Activated CD4-positive, alpha-beta T cell treated with anti-CD3 and anti-CD28 coated beads, Interleukin-2, Interleukin-4, amounts not matched to agents 100 ng/mL and 50 ng/mL, durations not matched to agents 16 hours and 8 hours (primary cell): ENCODE results near the gene PTPRU.
A peak's percentile ranks its signal among the peaks of the same experiment; 100 is the strongest.

Experiments
- DNase-seq: peaks from one replicate; pipeline ENCODE4 v3.0.0-alpha.2; 2020; ENCODE audit warnings: low spot score

Gene PTPRU

DNA sequence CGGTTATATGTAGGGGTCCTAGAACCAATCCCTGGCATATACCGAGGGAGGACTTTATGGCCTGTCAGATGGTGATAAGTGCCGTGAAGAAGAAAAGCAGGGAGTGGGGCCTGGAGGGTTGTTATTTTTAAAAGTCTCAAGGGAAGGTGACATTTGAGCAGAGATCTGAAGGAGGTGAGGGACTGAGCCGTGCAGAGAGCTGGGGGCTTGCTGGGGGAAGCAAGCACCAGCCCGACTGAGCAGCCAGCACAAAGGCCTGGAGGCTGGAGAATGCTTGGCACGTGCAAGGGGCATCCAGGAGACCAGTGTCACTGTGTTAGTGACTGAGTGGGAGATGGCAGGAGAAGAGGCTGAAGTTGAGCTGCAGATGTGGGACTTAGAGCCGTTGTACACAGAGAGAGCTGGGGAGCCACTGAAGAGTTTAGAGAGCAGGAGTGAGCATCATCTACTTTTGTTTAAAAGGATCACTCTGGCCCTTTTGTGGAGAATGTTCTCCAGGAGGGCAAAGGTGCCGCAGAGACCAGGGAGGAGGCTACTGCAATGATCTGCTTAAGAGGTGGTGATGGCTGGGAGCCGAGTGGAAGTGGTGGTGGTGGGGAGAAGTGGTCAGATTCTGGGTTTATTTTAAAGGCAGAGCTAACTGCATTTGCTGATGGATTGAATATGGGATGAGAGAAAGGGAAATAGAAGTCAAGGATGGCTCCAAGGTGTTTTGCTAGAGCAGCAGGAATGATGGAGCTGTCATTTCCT is 31.2 kb downstream of the PTPRU start:
- DNase-seq = no peak

DNA sequence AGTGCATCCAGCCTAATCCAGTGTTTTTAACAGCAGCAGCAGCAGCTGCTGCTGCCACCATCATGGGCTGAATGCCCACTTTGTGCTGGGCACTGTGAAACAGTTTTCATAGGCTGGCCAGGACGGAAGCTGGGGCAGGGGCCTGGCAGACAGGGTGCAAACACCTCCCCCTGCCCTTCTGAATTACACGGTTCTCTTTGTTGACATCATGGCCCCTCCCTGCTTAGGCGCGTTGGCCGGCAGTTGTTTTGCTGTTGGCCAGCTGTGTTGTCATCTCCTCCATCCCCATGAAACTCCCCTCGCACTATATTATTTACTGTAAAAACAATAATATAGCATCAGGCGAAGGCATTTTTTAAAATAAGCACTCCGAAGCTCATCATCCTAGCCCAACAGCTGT is 33.1 kb downstream of the PTPRU start:
- DNase-seq = no peak

DNA sequence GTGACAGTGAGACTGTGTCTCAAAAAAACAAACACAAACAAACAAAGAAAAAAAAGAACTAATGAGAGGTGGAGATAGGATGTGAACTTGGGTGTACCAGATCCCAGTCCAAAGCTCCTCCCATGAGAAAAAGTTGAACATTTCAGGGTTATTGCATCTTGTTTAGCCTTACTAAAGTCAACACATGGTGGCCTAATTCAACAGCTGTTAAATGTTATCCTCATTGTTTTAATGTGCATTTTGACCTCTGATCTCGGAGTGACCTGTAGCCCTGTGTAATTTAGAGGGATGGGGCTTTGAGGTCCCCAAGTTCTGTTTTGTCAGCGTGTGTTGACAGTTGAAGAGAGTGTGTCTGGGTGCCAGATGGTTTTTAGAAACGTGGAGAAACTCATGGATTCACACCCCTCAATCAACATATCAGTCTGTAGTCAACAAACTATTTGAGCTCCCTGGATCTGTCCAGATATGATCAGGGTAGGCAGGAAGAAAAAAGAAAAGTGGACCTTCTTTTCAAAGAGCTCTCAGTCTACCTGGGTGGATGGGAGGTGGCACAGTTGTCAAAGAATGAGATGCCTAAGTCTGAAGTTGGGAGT is 34.7 kb downstream of the PTPRU start:
- no peak for DNase-seq

DNA sequence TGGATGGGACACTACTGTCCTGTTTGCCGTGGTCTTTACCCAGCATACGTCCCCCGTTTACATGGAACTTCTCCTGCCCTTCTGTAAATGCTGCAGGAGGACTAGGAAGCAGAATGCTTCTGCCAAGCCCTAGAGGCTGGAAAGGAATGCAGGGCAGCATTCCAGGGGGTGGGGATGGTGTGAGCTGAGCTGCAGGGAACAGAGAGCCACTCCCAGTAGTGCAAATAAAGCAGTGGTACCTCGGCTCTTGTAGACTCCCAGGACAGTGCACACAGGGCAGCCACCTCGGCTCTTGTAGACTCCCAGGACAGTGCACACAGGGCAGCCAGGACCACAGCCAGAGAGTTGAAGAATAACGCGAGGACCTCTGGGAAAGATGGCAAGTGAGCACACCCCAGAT is 35.4 kb downstream of the PTPRU start:
- DNase-seq = no peak

DNA sequence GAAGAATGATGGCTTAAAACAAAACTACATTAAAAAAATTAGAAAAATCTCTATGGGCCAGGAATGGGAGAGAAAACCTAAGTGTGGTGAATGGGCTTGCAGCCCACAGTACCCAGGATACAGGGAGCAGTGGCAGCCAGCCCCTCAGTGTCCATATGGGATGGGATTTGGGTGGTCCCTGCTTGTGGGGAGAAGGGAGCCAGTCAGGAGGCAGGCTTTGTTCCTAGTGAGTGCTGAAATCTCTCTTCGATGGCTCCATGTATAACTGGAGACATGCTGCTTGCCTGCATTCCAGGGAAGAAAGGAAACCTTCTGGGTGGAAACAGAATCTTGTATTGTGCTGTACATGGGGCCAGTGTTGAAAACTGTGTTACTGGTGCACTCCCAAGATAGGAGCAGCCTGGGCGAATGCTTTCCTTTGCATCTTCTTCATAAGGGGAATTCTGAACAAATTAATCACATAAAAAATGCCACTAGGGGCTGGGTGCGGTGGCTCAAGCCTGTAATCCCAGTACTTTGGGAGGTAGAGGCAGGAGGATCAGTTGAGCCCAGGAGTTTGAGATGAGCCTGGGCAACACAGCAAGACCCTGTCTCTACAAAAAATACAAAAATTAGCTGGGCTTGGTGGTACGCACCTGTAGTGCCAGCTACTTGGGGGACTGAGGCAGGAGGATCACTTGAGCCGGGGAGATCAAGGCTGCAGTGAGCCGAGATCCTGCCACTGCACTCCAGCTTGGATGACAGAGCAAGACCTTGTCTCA is 36.0 kb downstream of the PTPRU start:
- DNase-seq = no peak

DNA sequence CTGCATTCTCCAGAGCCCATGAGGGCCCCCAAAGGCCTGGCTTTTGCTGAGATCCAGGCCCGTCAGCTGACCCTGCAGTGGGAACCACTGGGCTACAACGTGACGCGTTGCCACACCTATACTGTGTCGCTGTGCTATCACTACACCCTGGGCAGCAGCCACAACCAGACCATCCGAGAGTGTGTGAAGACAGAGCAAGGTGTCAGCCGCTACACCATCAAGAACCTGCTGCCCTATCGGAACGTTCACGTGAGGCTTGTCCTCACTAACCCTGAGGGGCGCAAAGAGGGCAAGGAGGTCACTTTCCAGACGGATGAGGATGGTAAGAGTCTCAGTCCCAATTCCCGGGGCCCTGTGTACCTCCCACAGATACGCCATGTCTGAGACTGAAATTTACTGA is 39.1 kb downstream of the PTPRU start:
- no peak for DNase-seq

DNA sequence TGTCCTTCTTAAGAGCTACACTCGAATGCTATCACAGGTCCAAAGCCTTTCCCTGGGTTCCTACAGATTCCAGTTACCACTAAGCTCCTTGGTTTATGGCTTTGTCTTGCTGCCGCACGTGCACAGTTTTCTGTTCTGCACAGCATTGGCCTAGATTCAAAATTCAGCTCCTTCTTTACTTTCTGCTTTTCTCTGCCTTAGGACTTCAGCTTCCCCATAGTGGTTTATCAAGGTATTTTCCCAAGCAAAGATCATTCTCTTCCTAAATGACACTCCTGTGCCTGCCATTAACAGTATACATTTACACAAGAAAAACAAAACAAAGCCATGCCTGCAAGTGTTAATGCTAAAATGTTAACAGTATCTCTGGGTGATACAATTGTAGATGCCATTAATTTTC is 41.8 kb downstream of the PTPRU start:
- no peak for DNase-seq

DNA sequence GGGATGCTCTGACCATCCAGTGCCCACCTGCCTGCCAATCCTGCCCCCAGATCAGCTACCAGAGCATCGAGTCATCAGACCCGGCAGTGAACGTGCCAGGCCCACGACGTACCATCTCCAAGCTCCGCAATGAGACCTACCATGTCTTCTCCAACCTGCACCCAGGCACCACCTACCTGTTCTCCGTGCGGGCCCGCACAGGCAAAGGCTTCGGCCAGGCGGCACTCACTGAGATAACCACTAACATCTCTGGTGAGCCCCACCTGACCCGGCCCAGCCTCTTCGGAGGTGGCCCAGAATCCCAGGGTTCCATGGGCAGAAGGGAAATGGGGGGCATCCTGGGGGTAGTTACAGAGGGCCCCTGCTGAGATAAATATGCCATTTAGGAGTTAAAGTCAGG is 43.1 kb downstream of the PTPRU start:
- no peak for DNase-seq

DNA sequence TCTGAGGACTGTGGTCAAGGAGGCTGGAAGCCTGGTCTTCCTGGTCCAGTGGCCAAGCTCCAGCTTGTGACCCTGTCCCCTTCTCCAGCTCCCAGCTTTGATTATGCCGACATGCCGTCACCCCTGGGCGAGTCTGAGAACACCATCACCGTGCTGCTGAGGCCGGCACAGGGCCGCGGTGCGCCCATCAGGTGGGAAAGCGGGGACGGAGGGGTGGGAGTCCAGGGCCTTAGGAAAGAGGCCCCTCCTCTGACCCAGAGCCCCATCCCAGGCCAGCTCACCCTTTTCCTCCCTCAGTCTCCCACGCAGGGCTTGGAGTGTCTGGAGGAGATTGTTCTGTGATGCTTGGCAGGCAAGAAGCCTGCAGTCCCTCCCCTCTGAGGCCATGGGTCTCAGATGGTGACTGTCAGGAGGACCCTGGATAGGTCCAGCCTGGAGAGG is 43.6 kb downstream of the PTPRU start:
- DNase-seq = no peak

DNA sequence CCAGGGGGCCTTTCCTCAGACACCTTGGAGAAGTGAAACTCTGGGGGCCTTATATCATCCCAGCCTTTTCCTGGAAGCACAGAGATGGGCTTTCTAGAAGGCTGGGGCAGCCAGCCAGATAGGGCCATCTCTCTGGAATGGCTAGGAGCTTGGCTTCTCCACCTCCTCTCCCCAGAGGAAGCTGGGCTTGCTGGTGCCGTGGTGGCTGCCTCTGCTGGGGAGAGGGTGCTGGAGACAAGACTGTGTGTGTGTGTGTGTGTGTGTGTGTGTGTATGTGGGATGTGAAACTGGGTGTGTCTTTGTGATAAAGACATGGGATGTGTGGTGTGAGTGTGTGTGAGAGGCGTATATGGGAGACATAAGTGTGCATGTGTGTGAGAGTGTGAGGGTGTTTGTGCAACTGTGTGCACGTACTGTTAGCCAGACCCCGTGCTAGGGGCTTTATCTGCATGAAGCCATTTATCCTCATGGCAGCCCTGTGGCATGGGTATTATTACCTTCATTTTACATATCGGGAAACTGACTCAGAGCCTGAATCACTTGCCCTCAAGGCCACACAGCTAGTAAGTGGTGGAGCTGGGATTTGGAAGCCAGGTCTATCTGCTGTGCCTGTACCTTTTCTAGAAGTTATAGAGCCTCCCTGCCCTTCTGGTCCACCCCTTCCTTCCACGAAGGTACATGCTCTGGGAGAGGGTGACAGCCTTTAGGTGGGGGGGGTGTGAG is 44.2 kb downstream of the PTPRU start:
- DNase-seq = no peak

DNA sequence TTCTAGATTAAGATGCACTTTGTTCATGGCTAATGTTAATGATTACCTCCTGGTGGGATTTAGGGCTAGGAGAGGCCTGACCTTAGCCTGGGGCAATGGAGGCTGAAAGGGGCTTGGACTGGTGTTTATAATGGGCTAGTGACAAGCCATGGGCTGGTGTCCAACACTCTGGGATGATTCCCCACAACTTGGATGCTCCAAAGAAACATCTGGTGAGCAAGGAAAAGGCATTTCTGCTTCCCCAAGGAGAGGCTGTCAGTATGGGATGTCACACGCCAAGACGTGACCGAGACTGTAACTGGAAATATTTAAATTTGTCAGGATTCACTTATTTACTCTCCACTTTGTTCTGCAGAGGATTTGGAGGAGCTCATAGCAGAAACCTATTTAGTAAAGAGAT is 45.2 kb downstream of the PTPRU start:
- DNase-seq = no peak

DNA sequence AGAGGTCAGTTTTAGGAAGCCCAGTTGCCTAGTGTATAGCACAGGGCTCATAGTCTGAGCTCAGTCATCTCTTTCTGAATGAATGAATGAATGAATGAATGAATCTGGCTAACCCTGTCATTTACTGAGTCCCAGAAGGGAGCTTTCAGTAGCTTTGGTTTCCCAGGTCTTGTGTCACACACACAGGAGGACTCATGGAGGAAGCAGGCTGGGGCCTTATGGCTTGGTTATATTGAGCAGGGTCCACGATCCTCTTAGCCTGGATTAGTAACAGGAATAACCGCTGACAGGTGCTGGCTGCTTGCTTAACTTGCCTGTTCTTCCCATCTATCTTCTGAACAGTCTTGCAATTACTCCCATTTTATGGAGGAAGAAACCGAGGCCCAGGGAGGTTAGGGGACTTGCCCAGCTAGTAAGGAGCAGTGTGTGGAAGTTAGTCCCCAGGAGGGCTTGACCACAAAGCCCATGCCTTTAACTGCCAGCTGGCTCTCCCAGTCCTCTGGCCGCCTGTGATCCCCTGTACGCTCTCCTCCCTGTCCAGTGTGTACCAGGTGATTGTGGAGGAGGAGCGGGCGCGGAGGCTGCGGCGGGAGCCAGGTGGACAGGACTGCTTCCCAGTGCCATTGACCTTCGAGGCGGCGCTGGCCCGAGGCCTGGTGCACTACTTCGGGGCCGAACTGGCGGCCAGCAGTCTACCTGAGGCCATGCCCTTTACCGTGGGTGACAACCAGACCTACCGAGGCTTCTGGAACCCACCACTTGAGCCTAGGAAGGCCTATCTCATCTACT is 46.0 kb downstream of the PTPRU start:
- DNase-seq = no peak

DNA sequence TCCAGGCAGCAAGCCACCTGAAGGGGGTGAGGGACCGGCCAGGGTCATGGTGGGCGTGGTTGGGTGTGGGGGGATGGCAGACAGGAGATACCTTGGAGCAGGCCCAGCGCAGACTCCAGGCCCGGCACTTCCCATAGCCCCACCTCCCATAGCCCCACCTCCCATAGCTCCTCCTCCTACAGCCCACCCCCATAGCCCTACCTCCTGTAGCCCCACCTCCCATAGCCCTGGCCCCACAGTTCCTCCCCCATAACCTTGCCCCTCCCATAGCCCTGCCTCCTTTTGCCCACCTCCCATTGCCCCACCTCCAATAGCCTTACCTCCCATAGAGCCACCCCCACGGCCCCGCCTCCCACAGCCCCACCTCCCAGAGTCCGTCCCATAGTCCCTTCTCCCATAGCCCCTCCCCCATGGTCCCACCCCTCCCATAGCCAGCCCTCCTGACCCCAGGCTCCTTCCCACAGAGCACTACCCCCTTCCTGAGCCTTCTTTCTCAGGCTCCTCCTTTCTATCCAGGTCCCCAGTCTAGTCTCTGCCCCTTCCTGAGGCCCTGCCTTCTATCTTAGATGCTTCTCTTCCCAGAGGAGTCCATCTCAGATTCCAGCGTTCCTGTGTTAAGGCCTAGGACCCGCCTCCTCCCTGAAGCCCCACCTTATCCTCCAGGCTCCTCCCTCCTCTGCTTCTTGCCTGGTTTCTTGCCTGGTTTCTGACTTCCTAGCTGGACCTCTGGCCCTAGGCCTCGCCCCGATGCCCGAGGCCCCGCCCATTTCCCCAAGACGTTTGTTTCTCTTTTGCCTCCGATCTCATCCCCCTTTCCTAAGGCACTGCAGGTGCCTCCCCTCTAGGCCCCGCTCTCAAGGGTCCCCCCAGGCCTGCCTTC is 46.8 kb downstream of the PTPRU start:
- peak; percentile 28 for DNase-seq

DNA sequence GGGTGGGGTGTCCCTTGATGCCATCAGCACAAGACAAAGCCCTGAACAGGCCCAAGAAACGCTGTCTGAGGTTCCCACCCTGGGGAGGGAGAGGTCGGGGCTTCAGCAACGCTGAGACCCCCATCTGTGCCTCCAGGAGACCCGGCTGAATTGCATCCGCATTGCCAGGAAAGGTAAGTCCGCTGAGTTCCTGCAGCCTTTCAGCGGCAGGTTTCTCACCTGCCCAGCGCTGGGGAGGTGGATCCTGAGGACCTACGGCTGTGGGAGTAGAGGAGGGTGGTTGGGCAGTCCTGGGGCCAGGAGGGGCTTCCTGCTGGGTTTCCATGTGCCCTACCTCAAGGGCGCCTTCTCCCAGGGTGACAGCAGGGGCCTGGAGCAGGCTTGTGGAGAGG is 47.5 kb downstream of the PTPRU start:
- no peak for DNase-seq

DNA sequence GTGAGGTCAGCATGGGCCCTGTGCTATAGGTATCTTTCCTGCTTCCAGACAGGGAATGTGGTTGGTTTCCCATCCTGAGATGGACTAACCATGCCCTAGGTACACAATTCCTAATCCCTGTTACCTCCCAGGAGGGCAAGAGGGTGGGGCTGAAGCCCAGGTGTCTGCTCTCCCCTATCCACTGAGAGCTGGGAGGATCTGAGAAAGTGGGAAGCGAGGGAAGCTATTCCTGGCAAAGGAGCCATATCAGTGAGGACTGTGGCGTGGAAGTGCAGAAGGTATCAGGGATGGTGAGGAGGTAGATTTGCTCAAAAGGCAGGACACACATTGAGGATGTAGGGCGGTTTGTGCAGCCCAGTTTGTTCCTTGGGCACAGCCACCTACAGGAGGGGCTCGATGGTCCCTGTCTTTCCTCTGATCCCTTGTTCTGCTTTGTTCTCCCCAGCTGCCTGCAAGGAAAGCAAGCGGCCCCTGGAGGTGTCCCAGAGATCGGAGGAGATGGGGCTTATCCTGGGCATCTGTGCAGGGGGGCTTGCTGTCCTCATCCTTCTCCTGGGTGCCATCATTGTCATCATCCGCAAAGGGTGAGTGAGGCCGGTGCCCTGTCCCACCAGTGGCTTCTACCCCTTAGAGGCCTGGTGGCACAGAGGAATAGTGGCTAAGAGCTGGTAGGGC is 48.1 kb downstream of the PTPRU start:
- DNase-seq = no peak

DNA sequence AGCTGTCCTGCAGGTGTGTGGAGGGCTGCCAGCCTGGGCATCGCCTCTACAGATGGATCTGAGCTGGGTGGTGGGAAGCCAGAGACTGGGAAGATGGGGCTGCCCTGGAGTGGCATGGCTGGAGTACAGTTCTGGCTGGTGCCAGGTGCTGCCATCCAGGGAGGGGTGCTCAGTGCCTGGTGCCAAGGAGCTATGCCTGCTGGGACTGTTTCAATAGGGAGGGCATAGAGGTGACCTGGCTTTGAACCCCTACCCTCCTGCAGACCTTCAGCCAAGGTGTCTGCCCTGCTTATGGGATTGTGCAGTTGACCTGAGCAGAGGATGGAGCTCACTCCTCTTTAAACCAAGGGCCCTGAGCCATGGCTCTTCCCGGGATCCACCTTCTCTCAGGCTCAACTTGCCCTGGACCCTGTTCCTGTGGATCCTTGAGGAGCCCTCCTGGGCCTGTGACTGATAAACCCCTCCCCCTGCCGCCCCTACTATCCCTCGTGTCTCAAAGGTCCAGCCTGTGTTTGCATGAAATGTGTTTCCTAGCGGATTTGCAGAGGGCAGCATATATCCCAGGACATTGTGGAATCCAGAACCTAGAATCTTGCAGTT is 48.7 kb downstream of the PTPRU start:
- DNase-seq = no peak

DNA sequence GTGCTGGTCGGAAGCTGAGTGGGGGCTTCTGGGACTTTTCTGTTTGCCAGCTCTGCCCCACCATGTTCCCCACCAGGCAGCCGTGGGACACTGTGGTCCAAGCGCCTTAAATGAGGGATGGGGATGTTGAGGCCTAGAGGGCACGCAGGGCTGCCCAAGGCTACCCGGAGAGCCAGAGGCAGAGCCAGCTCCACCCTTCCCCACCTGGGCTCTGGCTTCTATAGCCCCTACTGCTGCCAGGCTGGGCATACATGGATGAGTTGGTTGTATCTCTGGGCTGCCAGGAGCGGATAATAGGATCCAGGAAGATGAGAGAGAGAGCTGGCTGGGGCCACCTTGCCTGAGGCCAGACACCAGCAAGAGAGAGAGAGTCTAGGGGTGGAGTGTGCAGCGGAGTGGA is 49.4 kb downstream of the PTPRU start:
- no peak for DNase-seq

DNA sequence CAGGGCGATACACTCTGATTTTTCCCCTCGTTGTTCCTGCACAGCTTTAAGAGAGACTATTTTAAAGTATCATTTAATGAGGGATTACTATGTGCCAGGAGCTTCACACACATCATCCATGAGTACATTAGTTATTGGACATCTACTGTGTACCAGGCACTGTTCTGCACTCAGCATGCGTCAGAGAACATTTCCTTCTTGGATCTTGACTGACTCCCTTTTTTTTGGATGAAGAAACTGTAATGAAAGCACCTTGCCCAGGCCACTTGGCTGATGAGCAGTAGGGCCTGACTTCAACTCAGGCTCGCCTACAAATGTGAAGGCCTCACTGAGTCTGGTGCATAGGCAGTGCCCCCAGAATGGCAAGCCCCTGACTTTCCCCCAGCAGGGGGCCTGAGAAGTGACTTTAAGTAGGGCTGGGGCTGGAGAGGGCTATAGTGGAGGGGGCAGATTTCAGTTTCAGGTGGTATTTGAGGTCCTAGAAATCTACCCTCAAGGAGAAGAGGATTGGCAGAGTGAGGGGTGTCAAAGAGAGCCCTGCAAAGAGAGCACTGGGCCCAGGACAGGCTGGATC is 50.0 kb downstream of the PTPRU start:
- no peak for DNase-seq

DNA sequence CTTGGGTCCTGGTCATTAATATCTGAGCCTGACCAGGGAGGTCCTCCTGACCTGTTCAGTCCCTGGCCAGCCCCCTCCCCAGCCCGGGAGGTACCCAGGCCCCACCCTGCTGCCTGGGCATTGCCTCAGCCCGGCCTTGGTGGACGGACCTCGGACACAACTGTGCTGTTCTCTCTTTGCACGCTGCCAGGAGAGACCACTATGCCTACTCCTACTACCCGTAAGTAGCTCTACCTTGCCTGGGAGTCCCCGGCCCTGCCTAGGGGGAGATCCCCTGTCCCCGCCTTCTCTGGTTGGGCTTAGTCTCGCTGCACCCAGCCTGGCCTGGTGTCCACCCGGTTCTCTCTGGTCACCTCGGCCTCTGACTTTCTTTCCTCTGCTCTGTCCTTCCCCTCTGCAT is 53.2 kb downstream of the PTPRU start:
- no peak for DNase-seq
